ENCODE results near the gene KRTAP1-1.
"Not testable (repeated sequence)": the region's sequence is repeated elsewhere in the genome, so short reads cannot be mapped to it uniquely, and the experiment has no call there.

The KRTAP1-1 gene

GRCh38 chr17:41057547-41057946 lies 16.3 kb upstream of the KRTAP1-1 start:
- no peak for DNase-seq (ENCODE audit: low read depth, low spot score)

- not testable (repeated sequence) for DNase-seq (ENCODE audit: low read depth, low spot score)
Measured at GRCh38 chr17:41055130-41055529, 13.9 kb upstream of the KRTAP1-1 start, which contains the start of gene KRTAP2-2. KRTAP2-2 (minus strand) TSS chr17:41055230; CDS start chr17:41055211, 19 bp downstream.

GRCh38 chr17:41054556-41054955 lies 13.3 kb upstream of the KRTAP1-1 start:
- not testable (repeated sequence) for DNase-seq (ENCODE audit: low read depth, low spot score)

GRCh38 chr17:41054025-41054424 lies 12.8 kb upstream of the KRTAP1-1 start:
- no peak for DNase-seq (ENCODE audit: low read depth, low spot score)

GRCh38 chr17:41052566-41052965 lies 11.3 kb upstream of the KRTAP1-1 start:
- no peak for DNase-seq (ENCODE audit: low read depth, low spot score)

- DNase-seq (ENCODE audit: low read depth, low spot score): no peak
Measured at GRCh38 chr17:41049110-41049509, 7.9 kb upstream of the KRTAP1-1 start.

- DNase-seq (ENCODE audit: low read depth, low spot score): peak; percentile 71
Measured at GRCh38 chr17:41048441-41048840, 7.2 kb upstream of the KRTAP1-1 start.

GRCh38 chr17:41046735-41047465 lies 5.7 kb upstream of the KRTAP1-1 start, which contains the start of gene KRTAP2-1:
KRTAP2-1 (minus strand) TSS chr17:41047316; CDS start chr17:41047267, 49 bp downstream.
- not testable (repeated sequence) for DNase-seq (ENCODE audit: low read depth, low spot score)

GRCh38 chr17:41042953-41043352 lies 1.7 kb upstream of the KRTAP1-1 start:
- no peak for DNase-seq (ENCODE audit: low read depth, low spot score)

GRCh38 chr17:41037853-41038350 lies 3.3 kb downstream of the KRTAP1-1 start:
- no peak for DNase-seq (ENCODE audit: low read depth, low spot score)

- not testable (repeated sequence) for DNase-seq (ENCODE audit: low read depth, low spot score)
Measured at GRCh38 chr17:41034346-41034935, 6.8 kb downstream of the KRTAP1-1 start, which contains the start of gene KRTAP1-3. KRTAP1-3 (minus strand) TSS chr17:41034874; CDS start chr17:41034821, 53 bp downstream.

GRCh38 chr17:41029633-41030245 lies 11.5 kb downstream of the KRTAP1-1 start, which contains the start of gene KRTAP1-4:
KRTAP1-4 (minus strand) TSS chr17:41030195; CDS start chr17:41030078, 117 bp downstream.
- no peak for DNase-seq (ENCODE audit: low read depth, low spot score)

- no peak for DNase-seq (ENCODE audit: low read depth, low spot score)
Measured at GRCh38 chr17:41026715-41027471, 14.4 kb downstream of the KRTAP1-1 start, which contains the start of gene KRTAP1-5. KRTAP1-5 (minus strand) TSS chr17:41027208; CDS start chr17:41027155, 53 bp downstream.

GRCh38 chr17:41024697-41025096 lies 16.6 kb downstream of the KRTAP1-1 start:
- DNase-seq (ENCODE audit: low read depth, low spot score): no peak

GRCh38 chr17:41020336-41020735 lies 20.9 kb downstream of the KRTAP1-1 start:
- no peak for DNase-seq (ENCODE audit: low read depth, low spot score)

GRCh38 chr17:41019415-41019814 lies 21.8 kb downstream of the KRTAP1-1 start:
- no peak for DNase-seq (ENCODE audit: low read depth, low spot score)

GRCh38 chr17:41018541-41018940 lies 22.7 kb downstream of the KRTAP1-1 start:
- no peak for DNase-seq (ENCODE audit: low read depth, low spot score)

GRCh38 chr17:41016578-41017215 lies 24.6 kb downstream of the KRTAP1-1 start:
- DNase-seq (ENCODE audit: low read depth, low spot score): no peak

- no peak for DNase-seq (ENCODE audit: low read depth, low spot score)
Measured at GRCh38 chr17:41015454-41015853, 25.8 kb downstream of the KRTAP1-1 start.

- no peak for DNase-seq (ENCODE audit: low read depth, low spot score)
Measured at GRCh38 chr17:41013606-41014005, 27.6 kb downstream of the KRTAP1-1 start.

- DNase-seq (ENCODE audit: low read depth, low spot score): no peak
Measured at GRCh38 chr17:41013181-41013580, 28.1 kb downstream of the KRTAP1-1 start.
